Stimulated activated naive B cell treated with anti-CD40 and anti-IgM and Interleukin-4, amounts not matched to agents 10 μg/mL and 1 μg/mL and 100 μg/mL, for 72 hours (primary cell): ENCODE results near the gene HAAO.

Source experiments
- ATAC-seq, 2 donors: fragments of 150-1000 bp; cut with Tn5 transposase; replicated peaks; 2 replicates each; pipeline ENCODE4 v1.10.0; 2021; ENCODE audit warnings: moderate library complexity in 1 of 2
- DNase-seq: peaks from one replicate; pipeline ENCODE4 v3.0.0; 2021
- H3K27ac Mint-ChIP-seq: one replicate; pipeline ENCODE4 v1.8.0; 2022; ENCODE audit warnings: mild to moderate bottlenecking, mixed read lengths
- H3K27me3 Mint-ChIP-seq, 2 donors: one replicate each; pipeline ENCODE4 v1.8.0; 2022; ENCODE audit warnings: mixed read lengths in 2 of 2
- H3K36me3 Mint-ChIP-seq, 2 donors: one replicate each; pipeline ENCODE4 v1.8.0; 2022; ENCODE audit warnings: mixed read lengths in 2 of 2, mild to moderate bottlenecking in 1 of 2
- H3K4me1 Mint-ChIP-seq, 2 donors: one replicate each; pipeline ENCODE4 v1.8.0; 2022; ENCODE audit warnings: mixed read lengths in 2 of 2, mild to moderate bottlenecking in 1 of 2
- H3K4me3 Mint-ChIP-seq, 2 donors: one replicate each; pipeline ENCODE4 v1.8.0; 2022; ENCODE audit warnings: mild to moderate bottlenecking in 2 of 2, mixed read lengths in 2 of 2, moderate library complexity in 1 of 2
- H3K9me3 Mint-ChIP-seq, 2 donors: one replicate each; pipeline ENCODE4 v1.8.0; 2022; ENCODE audit warnings: mixed read lengths in 2 of 2, mild to moderate bottlenecking in 1 of 2

HAAO gene

DNA sequence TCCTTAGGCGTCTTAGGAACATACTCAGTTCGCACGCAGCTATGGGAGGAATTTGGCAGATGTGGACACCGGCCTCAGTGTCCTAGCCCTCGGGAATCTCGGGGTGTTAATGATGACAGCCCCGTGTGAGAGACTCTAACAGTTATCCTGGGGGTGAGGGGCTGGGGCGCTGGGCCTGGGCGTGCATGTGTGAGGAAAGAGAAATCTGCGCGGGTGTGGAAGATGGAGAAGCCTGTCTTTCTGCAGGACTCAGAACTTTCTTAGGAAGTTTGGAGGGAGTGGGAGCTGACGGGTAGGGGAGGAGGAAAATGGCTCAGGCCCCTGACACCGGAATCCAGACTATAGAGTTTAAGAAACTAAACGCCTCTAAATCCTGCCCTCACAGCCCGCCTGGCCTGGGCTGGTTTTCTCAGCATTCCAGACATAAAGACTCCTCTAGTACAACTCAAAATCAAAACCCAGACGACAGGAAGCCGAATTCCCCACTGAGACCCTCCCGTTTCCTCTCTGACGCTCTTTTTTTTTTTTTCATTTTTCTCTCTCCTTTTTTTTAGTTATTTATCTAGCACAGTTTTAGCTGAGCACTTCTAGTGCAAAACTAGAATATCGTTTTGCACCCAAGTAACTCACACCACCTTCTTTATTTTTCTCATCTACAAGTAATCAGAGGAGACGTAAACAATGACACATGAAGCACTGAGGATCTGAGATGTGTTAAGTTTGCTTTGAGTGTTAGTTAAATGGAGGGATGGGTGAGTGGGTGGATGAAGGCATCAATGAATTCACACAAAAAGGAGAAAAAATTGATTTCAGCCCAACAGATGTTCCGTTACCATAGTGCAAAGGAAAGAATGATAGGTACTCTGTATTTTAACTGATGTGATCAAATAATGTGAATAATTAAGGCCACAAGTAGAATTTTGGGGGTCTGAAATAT lies 1.2 kb upstream of the HAAO start:
- peaks cover 35 to 59% of the 10 kb centered on the region in 2 donors for H3K4me1 Mint-ChIP-seq
- H3K27me3 Mint-ChIP-seq = no peaks in the 10 kb centered on the region
- no peaks in the 10 kb centered on the region for H3K9me3 Mint-ChIP-seq
- H3K27ac Mint-ChIP-seq = peak overlapping the region; percentile 2
- peaks cover 15 to 23% of the 10 kb centered on the region in 2 donors for H3K36me3 Mint-ChIP-seq
- peak overlapping the region; percentile 88 to 90 for H3K4me3 Mint-ChIP-seq
- ATAC-seq (peak in 1 of 2 donors; percentile 1), DNase-seq (no peak)

DNA sequence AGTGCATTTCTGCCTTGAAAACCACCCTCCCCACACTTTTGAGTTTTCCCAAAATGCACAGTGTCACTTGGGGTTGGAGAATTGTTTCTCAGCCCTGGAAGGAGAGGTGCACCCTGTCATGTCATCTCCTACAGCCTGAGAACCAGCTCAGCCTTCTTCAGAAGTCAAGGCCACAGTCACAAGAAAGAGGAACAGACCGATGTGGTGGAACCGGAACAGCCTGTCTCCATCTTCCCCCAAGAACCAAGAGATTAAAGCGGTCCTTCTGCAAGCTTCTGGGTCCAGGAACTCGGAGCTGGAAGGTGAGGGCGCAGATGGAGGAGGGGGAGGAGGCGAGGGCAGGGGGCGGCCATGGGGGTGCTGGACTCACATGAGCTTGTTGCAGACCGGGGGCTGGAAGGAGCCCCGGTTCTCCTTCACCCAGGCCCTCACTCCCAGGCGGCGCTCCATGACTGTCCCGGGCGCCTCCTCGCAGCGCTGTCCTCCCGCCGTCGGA lies 248 bp downstream of the HAAO start:
- DNase-seq (no peak), ATAC-seq (peak; percentile 65 to 67)
- H3K27me3 Mint-ChIP-seq = no peaks in the 10 kb centered on the region
- H3K27ac Mint-ChIP-seq = peak overlapping the region; percentile 94
- H3K9me3 Mint-ChIP-seq = no peaks in the 10 kb centered on the region
- H3K36me3 Mint-ChIP-seq = peaks cover 15 to 20% of the 10 kb centered on the region in 2 donors
- peak overlapping the region; percentile 88 to 90 for H3K4me3 Mint-ChIP-seq
- peaks cover 42 to 70% of the 10 kb centered on the region in 2 donors for H3K4me1 Mint-ChIP-seq

DNA sequence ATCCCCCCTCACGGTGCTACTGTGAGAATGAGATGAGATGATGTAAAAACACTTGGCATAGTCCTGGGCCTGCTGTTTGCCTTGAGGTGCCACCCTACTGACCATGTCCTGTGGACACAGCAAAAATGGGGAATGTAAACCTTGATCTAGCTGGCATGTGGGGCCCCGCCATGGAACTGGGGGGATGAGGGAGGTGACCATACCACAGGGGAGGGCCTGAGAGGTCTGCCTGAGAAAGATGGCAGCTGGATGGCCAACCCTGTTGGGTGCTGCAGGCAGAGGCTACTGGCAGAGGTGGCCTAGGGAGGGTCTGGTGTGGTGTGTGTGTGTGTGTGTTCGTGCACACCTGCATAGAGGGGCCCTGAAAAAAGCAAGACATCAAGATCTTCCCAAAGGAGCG lies 777 bp downstream of the HAAO start:
- Mint-ChIP-seq H3K9me3 (no peaks in the 10 kb centered on the region), H3K27ac (peak overlapping the region; percentile 94), H3K4me1 (peaks cover 41 to 67% of the 10 kb centered on the region in 2 donors), H3K4me3 (peak overlapping the region; percentile 88 to 90), H3K36me3 (peaks cover 18 to 21% of the 10 kb centered on the region in 2 donors), H3K27me3 (no peaks in the 10 kb centered on the region)
- ATAC-seq = no peak
- DNase-seq = no peak

DNA sequence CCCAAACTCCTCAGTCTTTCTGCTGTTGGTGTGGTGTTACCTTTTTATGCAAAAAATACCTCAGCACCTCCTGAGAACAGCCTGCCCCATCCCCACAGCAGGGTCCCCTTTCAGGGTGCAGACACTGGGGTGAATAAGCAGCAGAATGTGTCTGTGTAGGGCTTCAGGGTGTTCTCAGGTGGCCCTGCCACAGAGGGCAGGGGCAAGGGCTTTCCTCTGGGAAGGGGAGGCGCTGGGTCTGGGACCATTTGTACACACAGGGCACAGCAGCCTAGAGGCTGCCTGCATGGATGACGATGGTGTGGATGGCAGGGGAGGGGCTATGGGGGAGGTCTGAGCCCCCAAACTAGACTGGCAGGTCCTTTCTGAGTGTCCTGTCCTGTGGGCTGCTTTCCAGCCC lies 2.6 kb downstream of the HAAO start:
- no peak for DNase-seq
- no peak for ATAC-seq
- H3K4me3 Mint-ChIP-seq = no peak overlapping the region
- no peaks in the 10 kb centered on the region for H3K9me3 Mint-ChIP-seq
- peaks cover 10 to 18% of the 10 kb centered on the region in 2 donors for H3K36me3 Mint-ChIP-seq
- H3K4me1 Mint-ChIP-seq = peaks cover 32 to 50% of the 10 kb centered on the region in 2 donors
- no peaks in the 10 kb centered on the region for H3K27me3 Mint-ChIP-seq
- H3K27ac Mint-ChIP-seq = no peak overlapping the region

DNA sequence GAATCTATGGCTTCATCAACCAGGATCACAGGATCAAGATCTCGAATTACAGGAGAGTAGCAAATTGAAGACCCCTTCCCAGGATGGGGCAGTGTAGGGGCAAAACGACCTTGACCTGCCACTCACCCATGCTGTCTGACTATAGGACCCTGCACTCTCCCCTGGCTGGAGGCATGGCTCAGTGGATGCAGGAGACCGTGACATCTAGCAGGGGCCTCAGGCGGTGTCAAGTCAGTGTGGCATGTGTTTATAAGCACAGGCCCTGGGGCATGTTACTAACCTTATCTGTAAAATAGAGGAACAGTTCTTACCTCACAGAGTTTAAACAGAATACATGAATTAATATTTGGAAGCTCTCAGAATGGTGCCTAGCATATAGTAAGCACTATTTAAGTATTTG lies 3.5 kb downstream of the HAAO start:
- Mint-ChIP-seq H3K9me3 (no peaks in the 10 kb centered on the region), H3K27me3 (no peaks in the 10 kb centered on the region), H3K4me3 (no peak overlapping the region), H3K4me1 (peaks cover 27 to 41% of the 10 kb centered on the region in 2 donors), H3K36me3 (peaks cover 7 to 17% of the 10 kb centered on the region in 2 donors), H3K27ac (no peak overlapping the region)
- DNase-seq (no peak), ATAC-seq (no peak)

DNA sequence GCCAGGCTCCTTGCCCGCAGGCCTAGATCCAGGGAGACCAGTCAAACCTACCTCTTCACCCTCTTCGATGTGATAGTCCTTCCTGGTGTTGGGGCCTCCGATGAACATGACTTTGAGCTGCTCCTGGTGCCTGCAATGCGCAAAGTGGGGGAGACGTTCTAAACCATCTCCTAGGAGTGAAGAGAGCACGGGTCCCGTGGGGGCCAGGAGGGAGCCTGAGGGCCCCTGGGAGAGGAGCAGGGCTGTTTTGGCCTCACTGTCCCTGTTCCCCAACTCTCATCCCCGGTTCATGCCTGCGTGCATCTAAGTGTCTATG lies 3.9 kb downstream of the HAAO start:
- Mint-ChIP-seq H3K27me3 (no peaks in the 10 kb centered on the region), H3K36me3 (peaks cover 7 to 15% of the 10 kb centered on the region in 2 donors), H3K27ac (no peak overlapping the region), H3K9me3 (no peaks in the 10 kb centered on the region), H3K4me3 (no peak overlapping the region), H3K4me1 (peaks cover 25 to 37% of the 10 kb centered on the region in 2 donors)
- ATAC-seq (no peak), DNase-seq (no peak)

DNA sequence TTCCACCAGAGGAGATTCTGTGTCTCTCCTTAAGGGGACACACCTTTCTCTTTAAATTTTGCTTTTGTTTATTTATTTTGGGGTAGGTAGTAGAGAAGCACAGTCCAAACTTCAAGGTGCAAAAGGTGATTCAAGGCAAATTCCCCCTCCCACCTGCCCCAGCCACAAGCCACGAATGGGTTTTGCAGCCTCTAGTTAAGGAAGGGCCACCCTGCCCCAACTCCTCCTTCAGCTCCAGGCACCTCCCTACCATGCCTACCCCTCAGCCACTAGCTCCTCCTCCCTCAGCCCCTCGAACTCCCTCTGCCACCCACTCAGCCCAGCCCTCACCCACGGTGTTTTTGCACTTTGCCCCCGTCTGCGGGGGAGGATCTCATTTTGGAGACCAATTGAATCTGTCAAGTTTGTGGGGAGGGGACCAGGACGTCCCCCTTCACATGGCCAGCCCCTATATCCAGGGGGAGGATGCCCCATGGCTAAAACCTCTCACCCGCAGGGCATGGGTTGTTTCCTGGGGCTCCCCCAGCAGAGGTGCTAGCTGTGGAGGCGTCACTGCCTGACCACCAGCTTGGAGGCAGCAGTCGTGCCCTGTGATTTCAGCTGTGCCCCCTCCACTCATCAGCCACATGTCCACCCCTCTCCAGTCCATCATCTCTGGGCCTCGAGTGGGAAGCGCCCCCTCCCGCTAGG lies 4.5 kb downstream of the HAAO start:
- H3K27ac Mint-ChIP-seq = no peak overlapping the region
- ATAC-seq (peak in 1 of 2 donors; percentile 14), DNase-seq (no peak)

DNA sequence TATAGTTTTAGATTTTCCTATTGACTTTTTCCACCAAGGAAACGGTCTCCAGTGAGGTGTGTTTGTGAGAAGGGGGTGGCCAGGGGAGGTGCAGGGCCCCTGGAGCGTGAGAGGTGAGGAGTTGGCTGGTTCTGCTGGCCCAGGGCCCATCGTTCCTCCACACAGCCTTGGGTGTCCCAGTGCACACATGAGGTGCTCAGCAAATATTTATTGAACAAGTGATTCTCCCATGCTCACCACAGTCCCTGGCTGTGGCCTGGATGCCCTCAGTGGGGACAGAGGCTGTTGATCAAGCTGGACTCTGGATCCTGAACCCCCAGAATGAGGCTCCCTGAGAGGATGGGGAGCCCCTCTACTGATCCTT lies 5.0 kb downstream of the HAAO start:
- H3K9me3 Mint-ChIP-seq = no peaks in the 10 kb centered on the region

More for the DNA sequence above, 4.5 kb downstream of the HAAO start:
- Mint-ChIP-seq H3K4me1 (peaks cover 22 to 32% of the 10 kb centered on the region in 2 donors), H3K4me3 (no peak overlapping the region), H3K9me3 (no peaks in the 10 kb centered on the region), H3K36me3 (peaks cover 12 to 20% of the 10 kb centered on the region in 2 donors), H3K27me3 (no peaks in the 10 kb centered on the region)

DNA sequence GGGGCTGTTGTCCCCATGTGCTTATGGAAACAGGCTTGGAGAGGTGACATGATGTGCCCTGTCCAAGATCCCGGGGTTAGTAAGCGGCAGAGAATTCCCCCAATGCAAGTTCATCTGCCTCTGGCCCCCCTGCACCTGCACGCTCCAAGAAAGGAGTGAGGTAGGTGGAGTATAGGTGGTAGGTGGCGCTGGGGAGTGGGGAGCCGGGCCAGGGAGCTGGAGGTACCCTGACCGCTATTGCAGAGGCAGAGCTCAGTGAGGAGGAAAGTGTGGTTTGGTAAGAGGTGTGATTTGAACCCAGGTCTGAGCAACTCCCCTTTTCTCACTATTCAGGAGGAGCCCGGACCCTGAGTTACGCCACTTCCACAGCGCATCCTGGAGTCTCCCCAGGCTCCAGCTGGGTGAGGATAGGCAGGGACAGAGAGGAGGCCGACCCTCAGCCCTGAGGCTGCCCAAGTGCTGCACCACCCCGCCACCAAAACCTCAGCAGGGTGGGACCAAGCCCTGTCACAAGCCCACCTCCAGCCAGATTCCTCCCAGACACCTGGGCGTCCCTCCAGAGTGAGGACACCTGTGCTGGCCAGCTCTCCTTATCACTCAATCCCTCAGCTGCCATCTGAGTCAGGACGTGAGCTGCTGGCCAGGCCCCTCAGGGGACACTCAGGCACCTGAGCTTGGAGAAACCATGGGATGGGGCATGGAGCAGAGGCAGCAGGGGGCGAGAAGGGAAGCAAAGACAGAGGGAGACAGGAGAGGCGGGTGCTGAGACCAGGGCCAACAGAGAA lies 5.6 kb downstream of the HAAO start:
- no peak overlapping the region for H3K27ac Mint-ChIP-seq
- peaks cover 24 to 26% of the 10 kb centered on the region in 2 donors for H3K36me3 Mint-ChIP-seq
- H3K27me3 Mint-ChIP-seq = no peaks in the 10 kb centered on the region
- ATAC-seq (no peak), DNase-seq (no peak)
- peaks cover 0 to 2% of the 10 kb centered on the region in 2 donors for H3K9me3 Mint-ChIP-seq
- no peak overlapping the region for H3K4me3 Mint-ChIP-seq
- peaks cover 18 to 24% of the 10 kb centered on the region in 2 donors for H3K4me1 Mint-ChIP-seq

More for the DNA sequence above, 5.0 kb downstream of the HAAO start:
- peaks cover 17 to 24% of the 10 kb centered on the region in 2 donors for H3K36me3 Mint-ChIP-seq
- no peaks in the 10 kb centered on the region for H3K27me3 Mint-ChIP-seq
- H3K27ac Mint-ChIP-seq = no peak overlapping the region
- no peak overlapping the region for H3K4me3 Mint-ChIP-seq
- ATAC-seq (no peak), DNase-seq (no peak)
- peaks cover 22 to 30% of the 10 kb centered on the region in 2 donors for H3K4me1 Mint-ChIP-seq

DNA sequence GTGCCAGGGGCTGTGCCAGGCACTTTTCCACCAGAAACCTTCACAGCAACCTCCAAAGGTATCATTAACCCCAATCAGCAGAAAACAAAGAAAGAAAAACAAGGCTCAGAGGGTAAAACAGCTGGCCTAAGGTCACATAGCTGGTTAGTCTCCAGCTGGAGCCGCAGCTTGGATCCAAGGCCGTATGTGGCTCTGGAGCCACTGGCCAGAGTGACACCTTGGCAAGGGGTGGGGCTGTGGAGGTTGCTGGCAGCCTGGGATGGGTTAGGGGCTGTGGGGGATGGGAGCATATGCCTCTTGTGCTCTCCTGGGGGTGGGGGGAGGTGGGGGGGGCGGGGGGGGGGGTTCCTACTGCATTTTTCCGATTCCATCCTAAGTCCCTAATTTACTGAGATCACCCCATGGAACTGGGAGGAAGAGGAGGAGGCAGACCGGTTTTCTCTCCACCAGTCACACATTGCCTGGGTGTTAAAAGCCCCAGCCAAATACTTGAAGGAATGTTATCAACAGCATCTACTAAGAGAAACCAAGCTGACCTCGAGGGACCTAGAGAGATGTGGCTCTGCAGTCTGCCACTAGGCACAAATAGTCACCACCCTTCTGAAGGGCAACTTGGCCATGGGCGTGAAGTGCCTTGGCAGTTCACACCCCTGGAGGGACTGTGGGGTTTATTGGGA lies 8.0 kb downstream of the HAAO start:
- Mint-ChIP-seq H3K27ac (no peak overlapping the region), H3K27me3 (no peaks in the 10 kb centered on the region), H3K9me3 (peaks cover 0 to 3% of the 10 kb centered on the region in 2 donors), H3K4me3 (no peak overlapping the region), H3K4me1 (peaks cover 8 to 14% of the 10 kb centered on the region in 2 donors), H3K36me3 (peaks cover 23 to 31% of the 10 kb centered on the region in 2 donors)
- ATAC-seq (no peak), DNase-seq (no peak)

DNA sequence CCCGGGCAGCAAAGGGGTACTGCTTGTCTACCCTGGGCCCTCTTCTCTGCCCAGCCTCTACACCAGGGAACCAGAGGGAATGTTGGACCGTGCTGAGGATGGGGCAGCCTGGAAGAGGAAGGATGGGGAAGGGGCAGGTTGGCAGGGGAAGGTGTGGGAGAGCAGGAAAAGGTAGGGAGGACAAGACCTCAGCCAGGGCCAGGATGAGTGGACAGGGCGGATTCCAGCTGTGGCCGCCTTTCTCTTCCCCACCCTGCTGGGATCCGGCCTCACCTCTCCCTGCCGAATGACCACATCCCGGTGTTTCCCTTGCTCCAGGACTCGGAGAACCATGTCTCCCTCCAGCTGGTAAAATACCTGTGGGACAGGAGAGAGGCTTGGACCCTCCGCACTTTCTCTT lies 8.9 kb downstream of the HAAO start:
- Mint-ChIP-seq H3K4me3 (no peak overlapping the region), H3K27ac (no peak overlapping the region), H3K9me3 (peaks cover 0 to 3% of the 10 kb centered on the region in 2 donors), H3K36me3 (peaks cover 20 to 31% of the 10 kb centered on the region in 2 donors), H3K4me1 (peaks cover 6 to 10% of the 10 kb centered on the region in 2 donors), H3K27me3 (no peaks in the 10 kb centered on the region)
- ATAC-seq = no peak
- DNase-seq = no peak

DNA sequence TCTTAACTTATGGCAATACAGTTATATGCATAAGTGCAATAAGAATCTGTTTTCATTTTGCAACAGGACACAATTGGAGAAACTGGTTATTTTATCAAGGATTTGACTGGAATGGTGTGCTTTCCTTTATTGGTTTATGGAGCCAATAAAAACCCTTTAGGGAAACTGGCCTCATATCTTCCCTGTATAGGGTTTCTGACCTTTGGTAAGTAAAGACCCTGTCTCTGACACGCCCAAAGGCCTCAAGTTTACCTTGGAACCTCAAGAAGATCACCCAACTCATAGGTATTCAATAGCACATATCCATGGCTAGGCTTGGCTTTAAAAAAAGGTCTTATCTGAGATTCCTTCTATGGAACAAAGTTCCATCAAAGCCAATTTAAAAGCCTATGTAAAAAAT lies 11.2 kb downstream of the HAAO start:
- peaks cover 23 to 32% of the 10 kb centered on the region in 2 donors for H3K36me3 Mint-ChIP-seq
- peaks cover 0 to 5% of the 10 kb centered on the region in 2 donors for H3K9me3 Mint-ChIP-seq
- ATAC-seq = no peak
- no peak for DNase-seq
- peaks cover 0 to 5% of the 10 kb centered on the region in 2 donors for H3K4me1 Mint-ChIP-seq
- H3K27ac Mint-ChIP-seq = no peak overlapping the region
- no peaks in the 10 kb centered on the region for H3K27me3 Mint-ChIP-seq
- no peak overlapping the region for H3K4me3 Mint-ChIP-seq

DNA sequence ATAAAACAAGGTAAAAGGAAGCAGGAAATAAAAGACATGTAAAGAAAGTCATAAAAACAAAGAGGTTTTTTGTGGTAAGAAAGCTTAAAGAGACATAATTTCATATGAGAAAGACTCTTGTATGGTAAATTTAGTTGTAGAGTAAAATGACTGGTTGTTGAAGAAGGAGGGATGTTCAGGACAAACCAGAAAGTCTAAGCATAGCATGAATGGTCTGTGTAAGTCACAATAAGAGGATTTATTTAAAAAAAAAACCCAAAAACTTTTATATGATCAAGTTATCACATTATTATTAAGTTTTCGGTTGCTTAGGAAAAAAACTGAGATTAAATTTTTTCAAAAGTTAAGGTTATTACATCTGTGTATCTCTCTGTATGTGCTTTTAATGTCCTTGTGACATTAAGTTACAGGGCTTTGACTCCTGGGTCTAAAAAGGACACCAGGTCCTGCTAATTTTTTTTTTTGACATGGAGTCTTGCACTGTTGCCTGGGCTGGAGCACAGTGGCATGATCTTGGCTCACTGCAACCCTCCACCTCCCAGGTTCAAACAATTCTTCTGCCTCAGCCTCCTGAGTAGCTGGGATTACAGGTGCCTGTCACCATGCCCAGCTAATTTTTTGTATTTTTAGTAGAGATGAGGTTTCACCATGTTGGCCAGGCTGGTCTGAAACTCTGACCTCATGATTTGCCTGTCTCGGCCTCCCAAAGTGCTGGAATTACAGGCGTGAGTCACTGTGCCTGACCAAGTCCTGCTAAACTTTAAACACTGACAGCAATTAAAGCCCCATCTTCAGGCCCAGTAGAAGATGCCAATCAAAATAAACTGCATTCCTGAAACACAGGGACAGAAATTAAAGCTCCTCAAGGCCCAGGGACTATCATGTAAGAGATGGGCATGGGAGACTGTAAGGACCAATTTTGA lies 14.2 kb downstream of the HAAO start:
- peaks cover 4 to 18% of the 10 kb centered on the region in 2 donors for H3K4me1 Mint-ChIP-seq
- no peaks in the 10 kb centered on the region for H3K27me3 Mint-ChIP-seq
- H3K27ac Mint-ChIP-seq = no peak overlapping the region
- peaks cover 0 to 5% of the 10 kb centered on the region in 2 donors for H3K9me3 Mint-ChIP-seq
- no peak for DNase-seq
- peaks cover 19 to 34% of the 10 kb centered on the region in 2 donors for H3K36me3 Mint-ChIP-seq
- no peak overlapping the region for H3K4me3 Mint-ChIP-seq
- ATAC-seq = no peak
